Neural progenitor cell (in vitro differentiated cells): ENCODE data around the gene ACKR4.
"Not testable (repeated sequence)": the region's sequence is repeated elsewhere in the genome, so short reads cannot be mapped to it uniquely, and the experiment has no call there.

ENCODE experiments used
- EZH2 ChIP-seq: fragments of 200-600 bp; sonication (generic); IDR thresholded peaks from 2 replicates; pipeline ENCODE4 v1.6.1; 2017; ENCODE audit warnings: antibody characterized with exemption, mild to moderate bottlenecking, moderate library complexity
- EZH2phosphoT487 ChIP-seq: fragments of 200-600 bp; sonication (generic); IDR thresholded peaks from 2 replicates; pipeline ENCODE4 v1.6.1; 2017; ENCODE audit warnings: antibody characterized with exemption
- TF ChIP-seq, protein P1 (sequence below): fragments of 200-600 bp; sonication (generic); IDR thresholded peaks from 2 replicates; pipeline ENCODE4 v1.5.1; 2017; ENCODE audit warnings: antibody characterized with exemption, mild to moderate bottlenecking

- TF ChIP-seq, protein P1, sequence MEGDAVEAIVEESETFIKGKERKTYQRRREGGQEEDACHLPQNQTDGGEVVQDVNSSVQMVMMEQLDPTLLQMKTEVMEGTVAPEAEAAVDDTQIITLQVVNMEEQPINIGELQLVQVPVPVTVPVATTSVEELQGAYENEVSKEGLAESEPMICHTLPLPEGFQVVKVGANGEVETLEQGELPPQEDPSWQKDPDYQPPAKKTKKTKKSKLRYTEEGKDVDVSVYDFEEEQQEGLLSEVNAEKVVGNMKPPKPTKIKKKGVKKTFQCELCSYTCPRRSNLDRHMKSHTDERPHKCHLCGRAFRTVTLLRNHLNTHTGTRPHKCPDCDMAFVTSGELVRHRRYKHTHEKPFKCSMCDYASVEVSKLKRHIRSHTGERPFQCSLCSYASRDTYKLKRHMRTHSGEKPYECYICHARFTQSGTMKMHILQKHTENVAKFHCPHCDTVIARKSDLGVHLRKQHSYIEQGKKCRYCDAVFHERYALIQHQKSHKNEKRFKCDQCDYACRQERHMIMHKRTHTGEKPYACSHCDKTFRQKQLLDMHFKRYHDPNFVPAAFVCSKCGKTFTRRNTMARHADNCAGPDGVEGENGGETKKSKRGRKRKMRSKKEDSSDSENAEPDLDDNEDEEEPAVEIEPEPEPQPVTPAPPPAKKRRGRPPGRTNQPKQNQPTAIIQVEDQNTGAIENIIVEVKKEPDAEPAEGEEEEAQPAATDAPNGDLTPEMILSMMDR = not testable (repeated sequence)
- not testable (repeated sequence) for TF ChIP-seq EZH2, EZH2phosphoT487
These were observed 9.6 kb downstream of the ACKR4 start for GRCh38 chr3:132606620-132607019.
